Duodenal mucosa (tissue), 2 donors: ENCODE results near the gene SYT7.

Experiments
- H3K27ac ChIP-seq: one replicate; pipeline ENCODE4 v1.7.0; 2013; ENCODE audit warnings: low read depth, low read length
- H3K27me3 ChIP-seq, 2 donors: one replicate each; pipeline ENCODE4 v1.7.0; 2013; ENCODE audit warnings: low read length in 2 of 2, control low read depth in 1 of 2; ENCODE audit not compliant: insufficient read depth in 2 of 2, control insufficient read depth in 1 of 2
- H3K36me3 ChIP-seq, 2 donors: one replicate each; pipeline ENCODE4 v1.7.0; 2013; ENCODE audit warnings: low read length in 2 of 2, control low read depth in 1 of 2; ENCODE audit not compliant: insufficient read depth in 2 of 2, control insufficient read depth in 1 of 2
- H3K4me1 ChIP-seq, 2 donors: one replicate each; pipeline ENCODE4 v1.7.0; 2013; ENCODE audit warnings: low read length in 2 of 2, control low read depth in 1 of 2; ENCODE audit not compliant: insufficient read depth in 2 of 2, control insufficient read depth in 1 of 2
- H3K4me3 ChIP-seq, 2 donors: one replicate each; pipeline ENCODE4 v1.7.0; 2013; ENCODE audit warnings: low read length in 2 of 2, low read depth in 1 of 2
- H3K9ac ChIP-seq, 2 donors: one replicate each; pipeline ENCODE4 v1.7.0; 2013; ENCODE audit warnings: low read length in 2 of 2, low read depth in 1 of 2
- H3K9me3 ChIP-seq, 2 donors: one replicate each; pipeline ENCODE4 v1.7.0; 2013; ENCODE audit warnings: low read length in 2 of 2, control low read depth in 1 of 2; ENCODE audit not compliant: control insufficient read depth in 1 of 2

Gene SYT7, protein sequence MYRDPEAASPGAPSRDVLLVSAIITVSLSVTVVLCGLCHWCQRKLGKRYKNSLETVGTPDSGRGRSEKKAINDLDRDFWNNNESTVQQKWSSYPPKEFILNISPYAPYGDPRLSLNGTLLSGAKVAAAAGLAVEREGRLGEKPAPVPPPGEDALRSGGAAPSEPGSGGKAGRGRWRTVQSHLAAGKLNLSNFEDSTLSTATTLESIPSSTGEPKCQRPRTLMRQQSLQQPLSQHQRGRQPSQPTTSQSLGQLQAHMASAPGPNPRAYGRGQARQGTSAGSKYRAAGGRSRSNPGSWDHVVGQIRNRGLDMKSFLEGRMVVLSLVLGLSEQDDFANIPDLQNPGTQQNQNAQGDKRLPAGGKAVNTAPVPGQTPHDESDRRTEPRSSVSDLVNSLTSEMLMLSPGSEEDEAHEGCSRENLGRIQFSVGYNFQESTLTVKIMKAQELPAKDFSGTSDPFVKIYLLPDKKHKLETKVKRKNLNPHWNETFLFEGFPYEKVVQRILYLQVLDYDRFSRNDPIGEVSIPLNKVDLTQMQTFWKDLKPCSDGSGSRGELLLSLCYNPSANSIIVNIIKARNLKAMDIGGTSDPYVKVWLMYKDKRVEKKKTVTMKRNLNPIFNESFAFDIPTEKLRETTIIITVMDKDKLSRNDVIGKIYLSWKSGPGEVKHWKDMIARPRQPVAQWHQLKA

DNA sequence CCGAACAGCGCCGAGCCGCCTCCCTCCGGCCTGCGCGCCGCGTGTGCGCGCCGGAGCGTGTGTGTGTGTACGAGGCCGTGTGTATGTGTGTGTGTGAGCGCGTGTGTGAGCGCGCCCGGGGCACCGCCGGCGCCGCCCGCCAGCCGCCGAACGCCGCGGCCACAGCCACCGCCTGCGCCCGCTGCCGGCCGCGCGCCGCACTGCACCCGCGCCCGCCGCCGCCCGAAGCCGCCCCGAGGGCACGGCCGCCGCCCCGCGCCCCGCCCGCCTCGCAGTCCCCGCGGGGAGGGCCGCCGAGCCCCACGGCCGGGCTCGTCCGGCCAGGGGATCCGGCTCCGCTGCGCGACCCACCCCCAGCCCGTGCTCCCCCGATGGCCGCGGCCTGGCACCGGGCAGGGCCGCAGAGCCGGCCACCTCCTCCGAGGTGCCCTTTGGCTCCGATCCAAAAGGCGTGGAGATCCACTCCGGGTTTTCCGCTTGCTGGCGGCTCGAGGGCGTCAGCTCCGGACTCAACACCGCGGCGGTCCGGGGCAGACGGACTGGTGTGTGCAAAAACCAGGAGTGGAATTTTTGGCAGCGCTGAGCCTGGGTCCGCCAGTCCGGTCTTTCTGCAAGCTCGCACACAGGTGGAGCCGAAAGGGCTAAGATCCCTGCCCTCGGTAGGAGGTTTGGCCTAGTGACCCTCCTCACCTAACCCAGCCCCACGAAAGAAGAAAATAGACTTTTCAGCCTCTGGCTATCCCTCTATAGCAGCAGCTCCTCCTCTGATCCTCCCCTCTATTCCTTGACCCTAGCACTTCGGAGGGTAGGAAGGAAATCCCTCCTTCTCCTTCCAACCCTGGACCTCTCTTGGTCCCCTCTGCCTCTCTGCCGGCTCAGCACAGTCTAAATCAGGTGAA is at the start of gene SYT7:
TSS of gene SYT7 (minus strand) at position 47 of the 899 bp plus-strand sequence. CDS start 256 bp downstream, outside the sequence.
- Histone ChIP-seq H3K9me3 (no peaks in the 10 kb centered on the region), H3K4me1 (peaks cover 4 to 7% of the 10 kb centered on the region in 2 donors), H3K27me3 (peaks cover 38 to 46% of the 10 kb centered on the region in 2 donors), H3K4me3 (peak within 1 kb of the TSS; percentile 47 to 57), H3K36me3 (no peaks in the 10 kb centered on the region), H3K27ac (no peak within 1 kb of the TSS), H3K9ac (no peak within 1 kb of the TSS)

DNA sequence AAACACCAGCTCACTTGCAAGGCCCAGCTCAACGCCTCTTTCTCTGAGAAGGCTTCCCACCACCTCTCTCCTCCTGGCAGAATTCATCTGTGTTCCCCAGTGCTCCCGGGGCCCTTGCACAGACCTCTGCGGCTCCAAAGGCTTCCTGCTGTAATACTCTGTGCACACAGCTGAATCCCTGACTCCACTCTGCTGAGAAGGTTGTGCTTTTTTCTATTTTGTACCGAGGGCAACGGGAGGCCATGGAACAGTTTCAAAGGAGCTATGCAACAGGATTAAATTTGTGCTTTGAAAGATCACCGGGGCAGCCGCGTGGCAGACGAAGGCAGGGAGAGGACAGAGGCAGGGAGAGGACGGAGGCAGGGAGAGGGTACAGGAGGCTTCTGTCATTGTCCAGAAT is 49.2 kb upstream of the SYT7 start:
- no peaks in the 10 kb centered on the region for H3K36me3 ChIP-seq
- no peak overlapping the region for H3K27ac ChIP-seq
- H3K9ac ChIP-seq: no peak overlapping the region
- no peaks in the 10 kb centered on the region for H3K9me3 ChIP-seq
- H3K27me3 ChIP-seq: peaks cover 0 to 4% of the 10 kb centered on the region in 2 donors
- H3K4me3 ChIP-seq: no peak overlapping the region
- no peaks in the 10 kb centered on the region for H3K4me1 ChIP-seq

DNA sequence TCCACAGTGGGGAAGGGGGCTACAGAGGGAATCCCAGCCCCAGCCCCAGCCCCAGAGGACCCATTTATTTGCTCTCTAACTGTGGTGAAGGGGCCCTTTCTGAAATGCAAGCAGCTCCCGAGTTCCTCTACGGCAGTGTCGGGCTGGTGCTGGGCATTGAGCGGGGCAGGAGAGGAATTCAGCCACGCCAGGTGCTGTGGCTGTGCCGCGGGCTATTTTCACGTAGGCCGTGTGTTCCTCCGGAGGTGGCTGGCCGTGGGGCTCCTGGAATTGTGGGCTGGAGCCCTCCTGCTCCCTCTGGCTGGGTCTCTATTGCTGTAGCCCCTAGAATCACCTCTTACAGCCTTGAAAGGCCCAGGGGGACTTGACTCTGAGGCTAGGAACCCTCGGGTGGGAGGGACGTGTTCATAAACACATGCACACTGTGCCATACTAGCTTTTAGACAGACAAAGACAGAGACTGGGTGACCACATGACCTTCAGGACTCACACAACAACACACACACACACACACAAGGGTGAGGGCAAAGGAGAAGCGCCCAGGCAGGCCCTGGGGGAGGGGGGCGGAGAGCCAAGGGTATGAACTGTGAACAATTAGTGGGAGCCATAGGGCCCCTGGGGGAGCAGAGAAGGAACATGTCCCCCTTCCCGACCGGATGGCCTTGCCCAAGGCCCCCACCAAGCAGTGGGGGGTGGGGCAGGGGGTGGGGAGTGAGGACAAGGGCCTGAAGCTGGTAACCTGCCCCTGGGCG is 48.4 kb upstream of the SYT7 start:
- H3K9ac ChIP-seq: no peak overlapping the region
- no peaks in the 10 kb centered on the region for H3K4me1 ChIP-seq
- H3K9me3 ChIP-seq: no peaks in the 10 kb centered on the region
- no peaks in the 10 kb centered on the region for H3K36me3 ChIP-seq
- H3K4me3 ChIP-seq: no peak overlapping the region
- no peak overlapping the region for H3K27ac ChIP-seq
- H3K27me3 ChIP-seq: peaks cover 0 to 4% of the 10 kb centered on the region in 2 donors

- Histone ChIP-seq H3K36me3 (no peaks in the 10 kb centered on the region), H3K27ac (no peak overlapping the region), H3K9me3 (no peaks in the 10 kb centered on the region), H3K4me3 (no peak overlapping the region), H3K9ac (no peak overlapping the region), H3K27me3 (peaks cover 0 to 4% of the 10 kb centered on the region in 2 donors), H3K4me1 (no peaks in the 10 kb centered on the region)
Observed at GRCh38 chr11:61628662-61628970, 47.7 kb upstream of the SYT7 start.

GRCh38 chr11:61627850-61628661 is 47.2 kb upstream of the SYT7 start:
- Histone ChIP-seq H3K36me3 (no peaks in the 10 kb centered on the region), H3K27me3 (peaks cover 0 to 4% of the 10 kb centered on the region in 2 donors), H3K9me3 (no peaks in the 10 kb centered on the region), H3K9ac (no peak overlapping the region), H3K4me3 (no peak overlapping the region), H3K27ac (no peak overlapping the region), H3K4me1 (no peaks in the 10 kb centered on the region)

GRCh38 chr11:61626580-61627380 is 45.9 kb upstream of the SYT7 start:
- Histone ChIP-seq H3K4me3 (no peak overlapping the region), H3K9me3 (no peaks in the 10 kb centered on the region), H3K4me1 (no peaks in the 10 kb centered on the region), H3K27ac (no peak overlapping the region), H3K36me3 (no peaks in the 10 kb centered on the region), H3K9ac (no peak overlapping the region), H3K27me3 (peaks cover 0 to 4% of the 10 kb centered on the region in 2 donors)

GRCh38 chr11:61625525-61625924 is 44.6 kb upstream of the SYT7 start:
- H3K9ac ChIP-seq: no peak overlapping the region
- H3K9me3 ChIP-seq: no peaks in the 10 kb centered on the region
- H3K4me3 ChIP-seq: no peak overlapping the region
- no peaks in the 10 kb centered on the region for H3K4me1 ChIP-seq
- peaks cover 0 to 10% of the 10 kb centered on the region in 2 donors for H3K27me3 ChIP-seq
- no peak overlapping the region for H3K27ac ChIP-seq
- H3K36me3 ChIP-seq: no peaks in the 10 kb centered on the region

- H3K4me3 ChIP-seq: no peak overlapping the region
- H3K9me3 ChIP-seq: no peaks in the 10 kb centered on the region
- H3K9ac ChIP-seq: no peak overlapping the region
- no peak overlapping the region for H3K27ac ChIP-seq
- peaks cover 0 to 9% of the 10 kb centered on the region in 2 donors for H3K27me3 ChIP-seq
- H3K4me1 ChIP-seq: no peaks in the 10 kb centered on the region
- no peaks in the 10 kb centered on the region for H3K36me3 ChIP-seq
Observed at GRCh38 chr11:61621917-61622585, 41.2 kb upstream of the SYT7 start.
